Erythroblast (primary cell): Measurements from ENCODE around the gene TRIM50.

Experiments
- GATA1 ChIP-seq: IDR thresholded peaks from 2 replicates; pipeline ENCODE4 v1.6.1; 2011; ENCODE audit warnings: low read depth, mild to moderate bottlenecking, control low read depth, low read length, moderate library complexity
- POLR2A ChIP-seq: IDR thresholded peaks from 2 replicates; pipeline ENCODE4 v1.6.1; 2011; ENCODE audit warnings: mild to moderate bottlenecking, low read length

DNA sequence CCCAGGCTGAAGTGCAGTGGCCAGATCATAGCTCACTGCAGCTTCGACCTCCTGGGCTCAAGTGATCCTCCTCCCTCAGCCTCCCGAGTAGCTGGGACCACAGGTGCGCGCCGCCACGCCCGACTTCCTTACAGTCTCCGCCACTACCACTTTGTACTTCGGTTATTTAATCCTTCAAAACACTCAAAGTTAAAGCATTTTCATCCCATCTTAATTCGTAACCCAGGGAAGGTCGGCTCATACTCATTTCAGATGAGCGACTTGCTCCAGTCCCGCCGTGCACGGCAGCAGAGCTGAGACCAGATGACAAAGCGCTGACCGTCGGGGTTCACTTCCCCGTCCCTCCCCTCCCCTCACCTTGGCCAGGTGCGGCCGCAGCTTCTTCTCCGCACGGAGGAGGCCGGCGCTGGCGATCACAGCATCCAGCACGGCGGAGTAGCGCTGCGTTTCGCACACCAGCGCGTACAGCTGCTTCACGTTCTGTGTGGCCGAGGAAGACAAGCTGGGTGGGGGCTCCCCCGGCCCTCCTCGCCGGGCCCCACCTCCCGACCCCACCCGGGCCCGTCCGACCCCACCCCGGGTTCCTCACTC is 19.7 kb downstream of the TRIM50 start:
- no peak for TF ChIP-seq POLR2A
- no peak for TF ChIP-seq GATA1
